Smooth muscle cell (in vitro differentiated cells): Measurements from ENCODE around the gene ACAP3. TPM values are rescaled to one million over a fixed set of nuclear protein-coding genes. Genes with fewer than 3 reads are reported as not detected.

Source experiments
- DNase-seq: peaks from one replicate; lab custom pipeline; 2025; ENCODE audit not compliant: unreplicated experiment; lab: John Stamatoyannopoulos, UW
- H2AFZ ChIP-seq: fragments of 200-600 bp; sonication (generic); 2 replicates; pipeline ENCODE4 v1.6.0; 2016; ENCODE audit warnings: antibody characterized with exemption, low read depth, mild to moderate bottlenecking
- H3F3A ChIP-seq: fragments of 200-600 bp; sonication (generic); 2 replicates; pipeline ENCODE4 v1.6.0; 2017; ENCODE audit warnings: antibody characterized with exemption, low read depth
- H3K27ac ChIP-seq: fragments of 200-600 bp; sonication (generic); 2 replicates; pipeline ENCODE4 v1.5.1; 2016; ENCODE audit warnings: low read depth, mild to moderate bottlenecking
- H3K27me3 ChIP-seq: fragments of 200-600 bp; sonication (generic); 2 replicates; pipeline ENCODE4 v1.6.1; 2016; ENCODE audit warnings: low read depth, mild to moderate bottlenecking
- H3K36me3 ChIP-seq: fragments of 200-600 bp; sonication (generic); 2 replicates; pipeline ENCODE4 v1.5.1; 2016; ENCODE audit warnings: low read depth
- H3K4me1 ChIP-seq: fragments of 200-600 bp; sonication (generic); 2 replicates; pipeline ENCODE4 v1.5.1; 2016; ENCODE audit warnings: low read depth
- H3K4me2 ChIP-seq: fragments of 200-600 bp; sonication (generic); 2 replicates; pipeline ENCODE4 v1.6.0; 2016; ENCODE audit warnings: mild to moderate bottlenecking
- H3K4me3 ChIP-seq: fragments of 200-600 bp; sonication (generic); 2 replicates; pipeline ENCODE4 v1.5.1; 2016; ENCODE audit warnings: mild to moderate bottlenecking
- H3K79me2 ChIP-seq: fragments of 200-600 bp; sonication (generic); 2 replicates; pipeline ENCODE4 v1.6.0; 2016; ENCODE audit warnings: low read depth, mild to moderate bottlenecking
- H3K9ac ChIP-seq: fragments of 200-600 bp; sonication (generic); 2 replicates; pipeline ENCODE4 v1.6.0; 2016; ENCODE audit warnings: low read depth
- H3K9me3 ChIP-seq: fragments of 200-600 bp; sonication (generic); replicated peaks from 2 replicates; pipeline ENCODE4 v1.5.1; 2016; ENCODE audit warnings: low read depth
- H4K20me1 ChIP-seq: fragments of 200-600 bp; sonication (generic); 2 replicates; pipeline ENCODE4 v1.6.0; 2016; ENCODE audit warnings: low read depth
- WGBS: methylation state at CpG from one replicate; pipeline ENCODE4 v1.1.7; 2016; ENCODE audit warnings: low lambda C conversion rate; 5-methylcytosine and 5-hydroxymethylcytosine counted together
- polyA plus RNA-seq: library from polyadenylated mRNA; unstranded; fragments of >200 nt; fragmentation: Nextera tagmentation; extraction: Ambion mirVana; gene quantifications from 2 replicates; pipeline ENCODE4 v1.2.1, GENCODE V29; 2016
- total RNA-seq: library from RNA; depleted of rRNA; stranded (reverse); fragments of >200 nt; gene quantifications from 2 replicates; pipeline ENCODE4 v1.2.3, GENCODE V29; 2014
- TF ChIP-seq, protein P1 (sequence below): fragments of 200-600 bp; sonication (generic); IDR thresholded peaks from 2 replicates; pipeline ENCODE4 v1.5.1; 2017; ENCODE audit warnings: borderline replicate concordance, mild to moderate bottlenecking, antibody characterized with exemption; ENCODE audit not compliant: insufficient read depth, poor library complexity, severe bottlenecking

ACAP3 gene
- total and polyA plus RNA-seq, 2 experiments from 2014 or later: 29.9 to 63.9 TPM

DNA sequence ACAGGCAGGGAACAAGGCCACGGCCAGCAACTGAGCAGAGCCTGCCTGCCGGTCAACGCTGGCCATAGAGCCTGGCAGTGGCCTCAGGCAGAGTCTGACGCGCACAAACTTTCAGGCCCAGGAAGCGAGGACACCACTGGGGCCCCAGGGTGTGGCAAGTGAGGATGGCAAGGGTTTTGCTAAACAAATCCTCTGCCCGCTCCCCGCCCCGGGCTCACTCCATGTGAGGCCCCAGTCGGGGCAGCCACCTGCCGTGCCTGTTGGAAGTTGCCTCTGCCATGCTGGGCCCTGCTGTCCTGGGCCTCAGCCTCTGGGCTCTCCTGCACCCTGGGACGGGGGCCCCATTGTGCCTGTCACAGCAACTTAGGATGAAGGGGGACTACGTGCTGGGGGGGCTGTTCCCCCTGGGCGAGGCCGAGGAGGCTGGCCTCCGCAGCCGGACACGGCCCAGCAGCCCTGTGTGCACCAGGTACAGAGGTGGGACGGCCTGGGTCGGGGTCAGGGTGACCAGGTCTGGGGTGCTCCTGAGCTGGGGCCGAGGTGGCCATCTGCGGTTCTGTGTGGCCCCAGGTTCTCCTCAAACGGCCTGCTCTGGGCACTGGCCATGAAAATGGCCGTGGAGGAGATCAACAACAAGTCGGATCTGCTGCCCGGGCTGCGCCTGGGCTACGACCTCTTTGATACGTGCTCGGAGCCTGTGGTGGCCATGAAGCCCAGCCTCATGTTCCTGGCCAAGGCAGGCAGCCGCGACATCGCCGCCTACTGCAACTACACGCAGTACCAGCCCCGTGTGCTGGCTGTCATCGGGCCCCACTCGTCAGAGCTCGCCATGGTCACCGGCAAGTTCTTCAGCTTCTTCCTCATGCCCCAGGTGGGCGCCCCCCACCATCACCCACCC, 23.6 kb upstream of the ACAP3 start, which contains the start of gene TAS1R3:
Gene TAS1R3, plus strand, starts transcription at position 213 of the 898 bp plus-strand sequence. Its CDS starts 66 bp downstream, at position 279.
- Histone ChIP-seq H3K27ac (no peak within 1 kb of the TSS), H3F3A (no peaks in the 10 kb centered on the region), H3K79me2 (peaks cover 8% of the 10 kb centered on the region), H3K36me3 (no peaks in the 10 kb centered on the region), H3K4me2 (peak within 1 kb of the TSS; percentile 72), H2AFZ (no peak within 1 kb of the TSS), H3K4me1 (peaks cover 7% of the 10 kb centered on the region), H4K20me1 (peaks cover 24% of the 10 kb centered on the region), H3K9me3 (no peaks in the 10 kb centered on the region), H3K4me3 (no peak within 1 kb of the TSS), H3K9ac (no peak within 1 kb of the TSS), H3K27me3 (no peaks in the 10 kb centered on the region)
- WGBS: 88% methylated on average over 36 of the region's 41 CpGs
- no peak for DNase-seq
- TF ChIP-seq, protein P1, sequence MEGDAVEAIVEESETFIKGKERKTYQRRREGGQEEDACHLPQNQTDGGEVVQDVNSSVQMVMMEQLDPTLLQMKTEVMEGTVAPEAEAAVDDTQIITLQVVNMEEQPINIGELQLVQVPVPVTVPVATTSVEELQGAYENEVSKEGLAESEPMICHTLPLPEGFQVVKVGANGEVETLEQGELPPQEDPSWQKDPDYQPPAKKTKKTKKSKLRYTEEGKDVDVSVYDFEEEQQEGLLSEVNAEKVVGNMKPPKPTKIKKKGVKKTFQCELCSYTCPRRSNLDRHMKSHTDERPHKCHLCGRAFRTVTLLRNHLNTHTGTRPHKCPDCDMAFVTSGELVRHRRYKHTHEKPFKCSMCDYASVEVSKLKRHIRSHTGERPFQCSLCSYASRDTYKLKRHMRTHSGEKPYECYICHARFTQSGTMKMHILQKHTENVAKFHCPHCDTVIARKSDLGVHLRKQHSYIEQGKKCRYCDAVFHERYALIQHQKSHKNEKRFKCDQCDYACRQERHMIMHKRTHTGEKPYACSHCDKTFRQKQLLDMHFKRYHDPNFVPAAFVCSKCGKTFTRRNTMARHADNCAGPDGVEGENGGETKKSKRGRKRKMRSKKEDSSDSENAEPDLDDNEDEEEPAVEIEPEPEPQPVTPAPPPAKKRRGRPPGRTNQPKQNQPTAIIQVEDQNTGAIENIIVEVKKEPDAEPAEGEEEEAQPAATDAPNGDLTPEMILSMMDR: no peak

DNA sequence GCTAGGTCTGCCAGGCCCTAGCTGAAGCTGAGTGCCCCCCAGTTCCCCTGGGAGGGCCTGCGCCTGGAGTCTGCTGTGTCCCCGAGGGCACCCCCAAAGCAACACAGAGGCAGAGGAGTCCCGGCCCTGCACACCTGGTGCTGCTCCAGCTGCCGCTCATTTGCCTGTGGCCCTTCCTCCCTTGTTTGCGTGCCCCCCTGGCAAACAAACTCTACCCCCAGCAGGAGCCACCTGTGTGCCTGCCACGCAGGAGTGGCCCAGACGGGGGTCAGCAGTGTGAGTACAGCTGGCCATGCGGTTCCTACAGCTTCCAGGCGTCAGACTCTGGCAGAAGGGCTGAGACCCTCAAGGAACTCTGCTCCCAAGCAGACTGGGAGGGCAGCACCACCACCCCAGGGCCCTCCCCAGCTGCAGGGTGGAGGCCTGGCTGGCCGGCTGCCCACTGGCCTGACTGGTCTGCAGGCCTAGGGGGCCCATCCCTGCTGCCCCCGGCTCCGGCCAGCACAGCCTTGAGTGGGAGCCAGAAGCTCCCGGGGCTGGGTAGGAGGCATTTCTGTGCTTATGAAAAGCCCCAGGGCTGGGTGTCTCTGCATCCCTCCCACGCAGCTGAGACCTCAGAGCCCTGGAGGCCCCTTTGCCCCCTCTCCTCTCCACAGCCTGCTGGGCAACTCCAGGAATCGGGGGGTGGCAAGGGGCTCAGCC, 22.8 kb upstream of the ACAP3 start:
- Histone ChIP-seq H4K20me1 (peaks cover 31% of the 10 kb centered on the region), H3K4me2 (peak overlapping the region; percentile 72), H3K79me2 (peaks cover 16% of the 10 kb centered on the region), H3K4me1 (peaks cover 9% of the 10 kb centered on the region), H2AFZ (no peak overlapping the region), H3K4me3 (no peak overlapping the region), H3K9me3 (no peaks in the 10 kb centered on the region), H3K36me3 (no peaks in the 10 kb centered on the region), H3F3A (no peaks in the 10 kb centered on the region), H3K27me3 (no peaks in the 10 kb centered on the region), H3K9ac (no peak overlapping the region), H3K27ac (no peak overlapping the region)
- TF ChIP-seq, protein P1: no peak
- WGBS: 73% methylated on average over 15 of the region's 15 CpGs
- no peak for DNase-seq

DNA sequence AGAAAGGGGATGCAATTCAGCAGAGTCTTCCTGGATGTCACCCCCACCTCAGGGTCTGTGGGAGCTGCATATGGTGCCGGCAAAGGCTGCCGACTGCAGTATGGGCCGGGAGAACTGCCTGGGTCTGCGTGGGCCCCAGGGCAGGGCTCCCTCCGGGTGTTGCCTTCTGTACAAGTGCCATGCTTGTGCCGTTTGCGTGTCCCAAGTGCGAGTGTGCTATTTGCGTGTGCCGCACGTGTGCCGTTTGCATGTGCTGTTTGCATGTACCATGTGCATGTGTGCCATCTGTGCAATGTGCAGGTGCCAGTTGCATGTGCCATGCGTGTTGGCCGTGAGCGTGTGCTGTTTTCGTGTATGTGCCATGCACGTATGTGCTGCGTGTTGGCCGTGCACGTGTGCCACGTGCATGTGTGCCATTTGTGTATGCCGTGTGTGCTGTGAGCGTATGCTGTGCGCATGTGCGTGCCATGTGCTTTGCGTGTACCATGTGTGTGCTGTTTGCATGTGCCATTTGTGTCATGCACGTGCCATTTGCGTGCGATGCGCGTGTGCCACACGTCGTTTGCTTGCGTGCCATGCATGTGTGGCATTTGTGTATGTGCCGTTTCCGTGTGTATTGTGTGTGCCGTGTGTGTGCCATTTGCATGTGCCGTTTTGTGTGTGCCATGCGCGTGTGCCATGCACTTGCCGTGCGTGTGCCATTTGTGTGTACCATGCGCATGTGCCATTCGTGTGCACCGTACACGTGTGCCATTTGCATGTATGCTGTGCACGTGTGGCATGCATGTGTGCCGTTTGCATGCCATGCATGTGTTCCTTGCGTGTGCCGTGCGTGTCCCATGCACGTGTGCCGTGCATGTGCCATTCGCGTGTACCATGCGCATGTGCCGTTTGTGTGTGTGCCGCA, 21.8 kb upstream of the ACAP3 start:
- no peak overlapping the region for H3K27ac ChIP-seq
- 95% methylated on average over 58 of the region's 58 CpGs for WGBS
- TF ChIP-seq, protein P1: no peak

More for the DNA sequence above, 21.8 kb upstream of the ACAP3 start:
- Histone ChIP-seq H3K36me3 (no peaks in the 10 kb centered on the region), H4K20me1 (peaks cover 25% of the 10 kb centered on the region), H3K4me2 (no peak overlapping the region), H3K79me2 (peaks cover 25% of the 10 kb centered on the region), H3K9ac (no peak overlapping the region), H2AFZ (no peak overlapping the region), H3F3A (no peaks in the 10 kb centered on the region), H3K27me3 (no peaks in the 10 kb centered on the region), H3K9me3 (no peaks in the 10 kb centered on the region), H3K4me3 (no peak overlapping the region), H3K4me1 (peaks cover 13% of the 10 kb centered on the region)
- no peak for DNase-seq
